Activated T-cell treated with anti-CD3 and anti-CD28 coated beads for 4 hours (primary cell): ENCODE data around the gene MCCD1.

Source experiments
- DNase-seq: peaks from one replicate; pipeline ENCODE4 v3.0.0-alpha.2; 2020

MCCD1 gene

DNA sequence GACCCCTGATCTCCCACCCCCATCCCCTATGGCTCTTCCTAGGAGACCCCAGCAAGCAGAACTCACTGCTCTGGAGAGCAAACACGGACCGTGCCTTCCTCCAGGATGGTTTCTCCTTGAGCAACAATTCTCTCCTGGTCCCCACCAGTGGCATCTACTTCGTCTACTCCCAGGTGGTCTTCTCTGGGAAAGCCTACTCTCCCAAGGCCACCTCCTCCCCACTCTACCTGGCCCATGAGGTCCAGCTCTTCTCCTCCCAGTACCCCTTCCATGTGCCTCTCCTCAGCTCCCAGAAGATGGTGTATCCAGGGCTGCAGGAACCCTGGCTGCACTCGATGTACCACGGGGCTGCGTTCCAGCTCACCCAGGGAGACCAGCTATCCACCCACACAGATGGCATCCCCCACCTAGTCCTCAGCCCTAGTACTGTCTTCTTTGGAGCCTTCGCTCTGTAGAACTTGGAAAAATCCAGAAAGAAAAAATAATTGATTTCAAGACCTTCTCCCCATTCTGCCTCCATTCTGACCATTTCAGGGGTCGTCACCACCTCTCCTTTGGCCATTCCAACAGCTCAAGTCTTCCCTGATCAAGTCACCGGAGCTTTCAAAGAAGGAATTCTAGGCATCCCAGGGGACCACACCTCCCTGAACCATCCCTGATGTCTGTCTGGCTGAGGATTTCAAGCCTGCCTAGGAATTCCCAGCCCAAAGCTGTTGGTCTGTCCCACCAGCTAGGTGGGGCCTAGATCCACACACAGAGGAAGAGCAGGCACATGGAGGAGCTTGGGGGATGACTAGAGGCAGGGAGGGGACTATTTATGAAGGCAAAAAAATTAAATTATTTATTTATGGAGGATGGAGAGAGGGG lies 44.7 kb downstream of the MCCD1 start:
- no peak for DNase-seq

DNA sequence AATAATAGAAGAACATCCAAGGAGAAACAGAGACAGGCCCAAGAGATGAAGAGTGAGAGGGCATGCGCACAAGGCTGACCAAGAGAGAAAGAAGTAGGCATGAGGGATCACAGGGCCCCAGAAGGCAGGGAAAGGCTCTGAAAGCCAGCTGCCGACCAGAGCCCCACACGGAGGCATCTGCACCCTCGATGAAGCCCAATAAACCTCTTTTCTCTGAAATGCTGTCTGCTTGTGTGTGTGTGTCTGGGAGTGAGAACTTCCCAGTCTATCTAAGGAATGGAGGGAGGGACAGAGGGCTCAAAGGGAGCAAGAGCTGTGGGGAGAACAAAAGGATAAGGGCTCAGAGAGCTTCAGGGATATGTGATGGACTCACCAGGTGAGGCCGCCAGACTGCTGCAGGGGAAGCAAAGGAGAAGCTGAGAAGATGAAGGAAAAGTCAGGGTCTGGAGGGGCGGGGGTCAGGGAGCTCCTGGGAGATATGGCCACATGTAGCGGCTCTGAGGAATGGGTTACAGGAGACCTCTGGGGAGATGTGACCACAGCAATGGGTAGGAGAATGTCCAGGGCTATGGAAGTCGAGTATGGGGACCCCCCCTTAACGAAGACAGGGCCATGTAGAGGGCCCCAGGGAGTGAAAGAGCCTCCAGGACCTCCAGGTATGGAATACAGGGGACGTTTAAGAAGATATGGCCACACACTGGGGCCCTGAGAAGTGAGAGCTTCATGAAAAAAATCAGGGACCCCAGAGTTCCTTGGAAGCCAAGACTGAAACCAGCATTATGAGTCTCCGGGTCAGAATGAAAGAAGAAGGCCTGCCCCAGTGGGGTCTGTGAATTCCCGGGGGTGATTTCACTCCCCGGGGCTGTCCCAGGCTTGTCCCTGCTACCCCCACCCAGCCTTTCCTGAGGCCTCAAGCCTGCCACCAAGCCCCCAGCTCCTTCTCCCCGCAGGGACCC lies 45.6 kb downstream of the MCCD1 start:
- no peak for DNase-seq

DNA sequence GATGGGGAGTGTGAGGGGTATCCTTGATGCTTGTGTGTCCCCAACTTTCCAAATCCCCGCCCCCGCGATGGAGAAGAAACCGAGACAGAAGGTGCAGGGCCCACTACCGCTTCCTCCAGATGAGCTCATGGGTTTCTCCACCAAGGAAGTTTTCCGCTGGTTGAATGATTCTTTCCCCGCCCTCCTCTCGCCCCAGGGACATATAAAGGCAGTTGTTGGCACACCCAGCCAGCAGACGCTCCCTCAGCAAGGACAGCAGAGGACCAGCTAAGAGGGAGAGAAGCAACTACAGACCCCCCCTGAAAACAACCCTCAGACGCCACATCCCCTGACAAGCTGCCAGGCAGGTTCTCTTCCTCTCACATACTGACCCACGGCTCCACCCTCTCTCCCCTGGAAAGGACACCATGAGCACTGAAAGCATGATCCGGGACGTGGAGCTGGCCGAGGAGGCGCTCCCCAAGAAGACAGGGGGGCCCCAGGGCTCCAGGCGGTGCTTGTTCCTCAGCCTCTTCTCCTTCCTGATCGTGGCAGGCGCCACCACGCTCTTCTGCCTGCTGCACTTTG lies 46.7 kb downstream of the MCCD1 start, which contains the start of gene TNF:
TNF (plus strand) TSS at position 231 of the 567 bp plus-strand sequence; CDS start at position 408, 177 bp downstream.
- DNase-seq = peak; percentile 83

DNA sequence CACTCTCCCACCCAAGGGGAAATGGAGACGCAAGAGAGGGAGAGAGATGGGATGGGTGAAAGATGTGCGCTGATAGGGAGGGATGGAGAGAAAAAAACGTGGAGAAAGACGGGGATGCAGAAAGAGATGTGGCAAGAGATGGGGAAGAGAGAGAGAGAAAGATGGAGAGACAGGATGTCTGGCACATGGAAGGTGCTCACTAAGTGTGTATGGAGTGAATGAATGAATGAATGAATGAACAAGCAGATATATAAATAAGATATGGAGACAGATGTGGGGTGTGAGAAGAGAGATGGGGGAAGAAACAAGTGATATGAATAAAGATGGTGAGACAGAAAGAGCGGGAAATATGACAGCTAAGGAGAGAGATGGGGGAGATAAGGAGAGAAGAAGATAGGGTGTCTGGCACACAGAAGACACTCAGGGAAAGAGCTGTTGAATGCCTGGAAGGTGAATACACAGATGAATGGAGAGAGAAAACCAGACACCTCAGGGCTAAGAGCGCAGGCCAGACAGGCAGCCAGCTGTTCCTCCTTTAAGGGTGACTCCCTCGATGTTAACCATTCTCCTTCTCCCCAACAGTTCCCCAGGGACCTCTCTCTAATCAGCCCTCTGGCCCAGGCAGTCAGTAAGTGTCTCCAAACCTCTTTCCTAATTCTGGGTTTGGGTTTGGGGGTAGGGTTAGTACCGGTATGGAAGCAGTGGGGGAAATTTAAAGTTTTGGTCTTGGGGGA lies 47.4 kb downstream of the MCCD1 start:
- DNase-seq = no peak

DNA sequence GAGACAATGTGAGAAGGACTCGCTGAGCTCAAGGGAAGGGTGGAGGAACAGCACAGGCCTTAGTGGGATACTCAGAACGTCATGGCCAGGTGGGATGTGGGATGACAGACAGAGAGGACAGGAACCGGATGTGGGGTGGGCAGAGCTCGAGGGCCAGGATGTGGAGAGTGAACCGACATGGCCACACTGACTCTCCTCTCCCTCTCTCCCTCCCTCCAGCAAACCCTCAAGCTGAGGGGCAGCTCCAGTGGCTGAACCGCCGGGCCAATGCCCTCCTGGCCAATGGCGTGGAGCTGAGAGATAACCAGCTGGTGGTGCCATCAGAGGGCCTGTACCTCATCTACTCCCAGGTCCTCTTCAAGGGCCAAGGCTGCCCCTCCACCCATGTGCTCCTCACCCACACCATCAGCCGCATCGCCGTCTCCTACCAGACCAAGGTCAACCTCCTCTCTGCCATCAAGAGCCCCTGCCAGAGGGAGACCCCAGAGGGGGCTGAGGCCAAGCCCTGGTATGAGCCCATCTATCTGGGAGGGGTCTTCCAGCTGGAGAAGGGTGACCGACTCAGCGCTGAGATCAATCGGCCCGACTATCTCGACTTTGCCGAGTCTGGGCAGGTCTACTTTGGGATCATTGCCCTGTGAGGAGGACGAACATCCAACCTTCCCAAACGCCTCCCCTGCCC lies 48.3 kb downstream of the MCCD1 start:
- DNase-seq = no peak

DNA sequence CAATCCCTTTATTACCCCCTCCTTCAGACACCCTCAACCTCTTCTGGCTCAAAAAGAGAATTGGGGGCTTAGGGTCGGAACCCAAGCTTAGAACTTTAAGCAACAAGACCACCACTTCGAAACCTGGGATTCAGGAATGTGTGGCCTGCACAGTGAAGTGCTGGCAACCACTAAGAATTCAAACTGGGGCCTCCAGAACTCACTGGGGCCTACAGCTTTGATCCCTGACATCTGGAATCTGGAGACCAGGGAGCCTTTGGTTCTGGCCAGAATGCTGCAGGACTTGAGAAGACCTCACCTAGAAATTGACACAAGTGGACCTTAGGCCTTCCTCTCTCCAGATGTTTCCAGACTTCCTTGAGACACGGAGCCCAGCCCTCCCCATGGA lies 48.8 kb downstream of the MCCD1 start:
- DNase-seq = no peak

DNA sequence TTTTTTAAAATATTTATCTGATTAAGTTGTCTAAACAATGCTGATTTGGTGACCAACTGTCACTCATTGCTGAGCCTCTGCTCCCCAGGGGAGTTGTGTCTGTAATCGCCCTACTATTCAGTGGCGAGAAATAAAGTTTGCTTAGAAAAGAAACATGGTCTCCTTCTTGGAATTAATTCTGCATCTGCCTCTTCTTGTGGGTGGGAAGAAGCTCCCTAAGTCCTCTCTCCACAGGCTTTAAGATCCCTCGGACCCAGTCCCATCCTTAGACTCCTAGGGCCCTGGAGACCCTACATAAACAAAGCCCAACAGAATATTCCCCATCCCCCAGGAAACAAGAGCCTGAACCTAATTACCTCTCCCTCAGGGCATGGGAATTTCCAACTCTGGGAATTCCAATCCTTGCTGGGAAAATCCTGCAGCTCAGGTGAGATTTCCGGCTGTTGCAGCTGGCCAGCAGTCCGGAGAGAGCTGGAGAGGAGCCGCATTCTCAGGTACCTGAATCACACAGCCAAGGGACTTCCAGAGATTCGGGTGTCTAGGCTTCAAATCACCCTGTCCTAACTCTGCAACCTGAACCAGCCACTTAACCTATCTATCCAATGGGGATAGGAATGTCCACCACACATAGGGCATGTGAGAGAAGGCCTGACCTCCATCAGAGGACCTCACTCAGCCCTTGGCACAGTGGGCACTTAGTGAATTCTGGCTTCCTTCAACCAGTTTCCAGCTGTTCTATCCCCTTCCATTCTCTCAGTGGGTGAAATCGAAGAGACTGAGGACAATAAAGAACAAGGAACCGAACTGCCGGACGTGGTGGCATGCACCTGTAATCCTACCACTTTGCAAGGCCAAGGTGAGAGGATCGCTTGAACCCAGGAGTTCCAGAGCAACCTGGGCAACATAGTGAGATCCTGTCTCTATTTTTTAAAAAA lies 49.7 kb downstream of the MCCD1 start:
- DNase-seq = no peak

DNA sequence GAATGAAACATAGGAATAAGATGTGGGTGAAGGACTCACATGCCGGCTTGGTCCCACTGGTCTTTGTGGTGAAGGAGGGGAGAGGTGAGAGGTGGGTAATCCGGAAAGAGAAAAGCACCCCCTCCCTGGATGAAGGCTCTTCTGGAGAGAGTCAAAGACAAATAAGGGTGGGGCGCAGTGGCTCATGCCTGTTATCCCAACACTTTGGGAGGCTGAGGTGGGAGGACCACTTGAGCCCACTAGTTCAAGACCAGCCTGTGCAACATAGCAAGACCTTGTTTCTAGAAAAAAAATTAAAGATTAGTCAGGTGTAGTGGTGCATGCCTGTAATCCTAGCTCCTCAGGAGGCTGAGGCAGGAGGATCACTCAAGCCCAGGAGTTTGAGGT lies 50.4 kb downstream of the MCCD1 start:
- no peak for DNase-seq
